ENCODE results near the gene PREPL.
"Not testable (repeated sequence)": the region's sequence is repeated elsewhere in the genome, so short reads cannot be mapped to it uniquely, and the experiment has no call there.

Gene PREPL

GRCh38 chr2:44361330-44362206 is at the start of gene PREPL, which contains the start of gene CAMKMT:
Gene PREPL, minus strand, starts transcription at chr2:44361494. Its CDS starts 15,152 bp downstream, at chr2:44346342.
Gene CAMKMT, plus strand, starts transcription at chr2:44361947.
- DNase-seq, result peak; percentile 98 to 99

- DNase-seq, result no peak
These were observed 37.1 kb upstream of the PREPL start for GRCh38 chr2:44398243-44398897.

- no peak for DNase-seq
These were observed 36.3 kb upstream of the PREPL start for GRCh38 chr2:44397447-44398175.

- peak; percentile 9 to 19 for DNase-seq
These were observed 31.1 kb upstream of the PREPL start for GRCh38 chr2:44392338-44392943.

- DNase-seq, result no peak
These were observed 28.6 kb upstream of the PREPL start for GRCh38 chr2:44389895-44390294.

GRCh38 chr2:44388877-44389276 is 27.6 kb upstream of the PREPL start:
- DNase-seq, result no peak

GRCh38 chr2:44385226-44385625 is 23.9 kb upstream of the PREPL start:
- DNase-seq, result not testable (repeated sequence)

- DNase-seq, result no peak
These were observed 16.2 kb upstream of the PREPL start for GRCh38 chr2:44377486-44377885.

GRCh38 chr2:44372246-44372645 is 11.0 kb upstream of the PREPL start:
- no peak for DNase-seq

GRCh38 chr2:44371445-44371844 is 10.2 kb upstream of the PREPL start:
- DNase-seq, result no peak

- no peak for DNase-seq
These were observed 8.1 kb upstream of the PREPL start for GRCh38 chr2:44369392-44369791.

- no peak for DNase-seq
These were observed 6.3 kb upstream of the PREPL start for GRCh38 chr2:44367591-44367990.

- DNase-seq, result no peak
These were observed 3.3 kb upstream of the PREPL start for GRCh38 chr2:44364604-44365003.

- DNase-seq, result no peak
These were observed 1.1 kb upstream of the PREPL start for GRCh38 chr2:44362207-44363015.

GRCh38 chr2:44360749-44361329 is 455 bp downstream of the PREPL start:
- peak in 1 of 2 experiments; percentile 45 for DNase-seq

GRCh38 chr2:44358503-44358902 is 2.8 kb downstream of the PREPL start:
- DNase-seq, result peak in 1 of 2 experiments; percentile 27

- DNase-seq, result no peak
These were observed 6.5 kb downstream of the PREPL start for GRCh38 chr2:44354761-44355160.

GRCh38 chr2:44352510-44352909 is 8.8 kb downstream of the PREPL start:
- DNase-seq, result no peak

- DNase-seq, result no peak
These were observed 9.6 kb downstream of the PREPL start for GRCh38 chr2:44351676-44352075.

GRCh38 chr2:44351088-44351487 is 10.2 kb downstream of the PREPL start:
- DNase-seq, result no peak

- DNase-seq, result no peak
These were observed 11.8 kb downstream of the PREPL start for GRCh38 chr2:44349506-44349905.

GRCh38 chr2:44348400-44348799 is 12.9 kb downstream of the PREPL start:
- no peak for DNase-seq
